NCI-H2196 treated with DMSO at 0.1 percent for 48 hours (cell line): ENCODE measurements around the gene HLX.

ENCODE experiments used
- DNase-seq: peaks from one replicate; lab custom pipeline; 2025; ENCODE audit not compliant: unreplicated experiment; lab: John Stamatoyannopoulos, UW

The HLX gene

DNA sequence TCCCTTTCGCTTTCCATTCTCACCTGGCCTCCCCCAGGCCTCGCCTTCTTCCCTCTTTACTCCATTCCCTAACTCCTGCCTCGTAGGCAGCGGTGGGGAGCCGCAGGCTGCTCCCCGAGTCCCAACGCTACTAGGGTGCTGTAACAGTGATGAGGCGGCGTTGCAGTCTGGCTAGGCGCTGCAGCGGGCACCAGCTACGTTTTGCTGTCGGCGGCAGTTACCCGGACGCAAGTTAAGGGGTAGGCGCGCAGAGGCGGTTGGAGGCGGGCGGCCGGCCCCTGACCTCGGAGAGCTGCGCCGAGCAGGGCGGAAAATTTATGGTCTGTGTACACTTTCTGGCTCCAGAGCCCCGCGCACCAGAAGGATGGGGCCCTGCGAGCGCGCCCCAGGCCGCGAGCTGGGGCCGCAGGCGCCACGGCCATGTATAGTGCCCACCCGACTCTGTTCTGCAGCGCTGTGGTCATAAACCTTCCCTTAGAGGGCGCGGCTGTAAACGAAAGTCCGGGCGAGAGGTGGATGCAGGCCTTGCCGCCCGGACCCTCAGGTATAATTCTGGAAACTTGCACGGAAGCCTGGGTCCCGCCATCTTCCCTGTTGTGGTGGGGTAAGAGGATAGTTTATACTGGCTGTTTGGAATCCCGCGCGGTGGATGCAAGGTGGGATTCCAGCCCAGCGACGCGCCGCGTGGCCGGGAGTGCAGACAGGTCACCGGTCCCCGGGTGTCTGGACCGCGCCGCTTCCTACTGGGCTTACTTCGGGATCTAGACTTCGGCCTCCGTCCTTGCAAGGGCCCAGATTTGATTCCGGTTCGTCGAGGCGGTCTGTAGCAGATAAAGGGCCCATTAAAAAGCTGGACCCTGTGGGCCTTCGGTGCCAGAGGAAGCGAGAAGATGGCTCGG lies 15.0 kb downstream of the HLX start:
- no peak for DNase-seq

GRCh38 chr1:220894924-220895256 lies 15.6 kb downstream of the HLX start:
- DNase-seq = no peak

DNA sequence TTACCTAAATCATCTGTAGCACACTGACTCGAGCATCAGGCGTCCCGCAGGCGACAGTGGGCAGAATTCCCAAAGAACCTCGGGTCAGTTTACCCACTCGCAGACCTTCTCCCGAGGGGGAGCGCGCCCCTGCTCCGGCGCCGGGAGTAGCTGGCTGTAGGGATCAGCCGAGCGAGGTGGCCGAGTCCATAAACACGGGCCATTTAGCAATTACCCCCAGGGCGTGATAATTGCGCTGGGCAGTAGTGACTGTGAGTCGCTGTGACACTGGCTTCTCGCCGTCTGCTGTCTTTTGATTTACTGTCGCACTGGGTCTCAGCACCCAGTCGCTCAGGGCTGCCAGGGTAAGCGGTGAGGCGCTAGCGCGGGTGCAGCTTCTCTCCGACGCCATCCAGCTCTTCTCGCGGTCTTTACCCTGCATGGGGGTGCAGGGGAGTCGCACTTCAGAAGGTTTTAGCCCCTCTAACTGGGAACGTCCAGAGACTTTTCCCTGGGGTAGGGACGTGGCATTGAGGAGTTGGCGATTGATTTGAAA lies 16.2 kb downstream of the HLX start:
- no peak for DNase-seq

DNA sequence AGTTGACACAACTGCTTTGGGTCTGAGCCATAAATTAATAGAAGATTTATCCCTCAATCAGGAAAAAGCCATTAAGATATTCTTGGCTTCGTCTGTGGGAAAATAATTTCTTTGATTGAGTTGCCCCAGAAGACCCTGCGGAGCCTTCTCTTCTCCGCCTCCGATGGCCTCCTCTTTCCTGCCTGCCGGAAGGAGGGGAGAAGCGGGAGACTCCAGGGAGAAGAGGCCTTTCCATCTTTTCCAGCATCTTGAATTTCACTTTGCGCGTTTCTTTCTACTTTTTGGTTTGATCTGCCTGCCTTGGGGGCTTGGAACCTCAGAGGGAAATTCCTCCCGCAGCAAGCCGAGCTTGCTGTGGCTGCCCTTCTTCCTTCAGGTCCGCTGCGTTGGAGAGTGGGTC lies 16.8 kb downstream of the HLX start:
- no peak for DNase-seq

- no peak for DNase-seq
Measured at GRCh38 chr1:220900842-220901241, 21.6 kb downstream of the HLX start.

DNA sequence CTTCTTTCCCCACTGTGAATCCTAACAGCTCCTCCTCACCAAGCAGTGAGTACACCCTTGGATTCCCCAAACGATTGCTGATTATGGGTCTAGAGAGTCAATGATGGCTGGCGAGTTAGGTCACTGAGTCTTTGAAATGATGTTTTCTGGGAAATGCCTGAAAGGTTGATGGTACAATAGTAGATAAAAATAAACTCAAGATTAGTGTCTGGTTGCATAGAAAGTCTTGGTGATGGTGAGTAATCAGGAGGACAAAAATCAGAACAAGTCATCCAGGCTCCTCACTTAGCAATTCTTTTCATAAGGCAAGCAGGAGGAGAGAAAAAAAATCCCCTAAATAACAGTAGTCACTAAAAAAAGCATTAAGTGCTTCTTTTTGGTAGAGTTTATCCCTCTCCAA lies 22.6 kb downstream of the HLX start:
- DNase-seq = no peak

GRCh38 chr1:220902916-220903315 lies 23.7 kb downstream of the HLX start:
- DNase-seq = no peak

- DNase-seq = no peak
Measured at GRCh38 chr1:220904876-220905275, 25.6 kb downstream of the HLX start.

DNA sequence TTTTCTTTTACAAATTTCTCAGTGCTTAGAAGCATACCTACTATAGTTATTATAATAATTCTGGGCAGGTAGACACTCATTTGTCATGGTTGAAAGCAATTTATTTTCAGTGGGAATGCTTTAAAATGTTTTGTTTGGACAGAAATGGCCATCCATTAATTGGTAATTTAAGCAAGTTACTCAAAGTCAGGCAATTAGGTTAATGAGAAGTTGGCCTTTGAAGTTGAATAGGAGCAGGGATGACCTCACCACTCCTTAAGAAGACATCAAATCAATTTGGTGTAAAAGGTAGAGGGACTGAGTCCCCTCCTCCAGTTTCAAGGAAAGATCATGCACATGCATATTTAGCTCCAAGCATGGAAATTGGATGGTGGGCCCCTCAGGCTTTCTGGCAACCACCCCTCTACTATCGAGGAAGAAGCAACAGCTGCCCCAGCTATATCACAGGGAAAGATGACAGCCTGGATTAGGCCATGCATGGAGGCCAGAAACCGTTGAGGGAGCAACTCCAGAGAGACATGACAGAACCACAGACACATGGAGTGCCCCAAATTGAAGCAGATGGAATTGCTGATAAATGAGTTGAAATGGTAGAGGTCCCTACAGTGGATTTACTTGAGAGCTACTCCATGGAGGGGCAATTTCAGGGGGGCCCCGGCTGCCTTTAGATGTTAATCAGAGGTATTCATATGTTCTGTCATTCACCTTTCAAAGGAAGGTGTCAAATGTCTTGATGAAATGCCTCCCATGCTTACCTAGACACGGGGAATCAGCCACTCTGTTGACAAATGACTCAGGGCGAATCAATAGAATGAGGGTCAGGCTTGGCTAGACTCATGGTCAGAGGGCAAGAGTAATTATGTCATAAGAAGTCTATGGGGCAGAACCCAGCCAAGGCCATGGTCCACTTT lies 26.7 kb downstream of the HLX start:
- no peak for DNase-seq

- no peak for DNase-seq
Measured at GRCh38 chr1:220906561-220907334, 27.5 kb downstream of the HLX start.

- no peak for DNase-seq
Measured at GRCh38 chr1:220908757-220909156, 29.5 kb downstream of the HLX start.

DNA sequence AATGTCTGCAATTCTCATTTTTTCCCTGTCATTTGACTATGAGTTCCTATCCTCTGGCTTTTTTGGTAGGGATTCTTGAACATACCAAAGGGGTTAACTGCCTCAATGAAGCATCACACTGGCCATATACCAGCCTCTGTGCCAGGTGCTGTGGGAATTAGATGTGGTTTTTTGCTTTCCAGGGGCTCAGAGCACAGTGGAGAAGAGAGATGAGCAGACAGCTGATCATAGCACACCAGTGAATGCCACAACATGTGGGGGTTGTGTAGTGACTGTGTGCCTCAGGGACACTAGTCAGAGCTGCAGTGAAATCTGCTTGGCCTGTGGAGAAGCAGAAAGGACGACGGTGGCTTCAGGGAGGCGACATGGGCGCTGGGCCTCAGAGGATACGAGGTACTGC lies 30.8 kb downstream of the HLX start:
- DNase-seq = no peak

GRCh38 chr1:220914283-220915116 lies 35.3 kb downstream of the HLX start:
- DNase-seq = no peak

DNA sequence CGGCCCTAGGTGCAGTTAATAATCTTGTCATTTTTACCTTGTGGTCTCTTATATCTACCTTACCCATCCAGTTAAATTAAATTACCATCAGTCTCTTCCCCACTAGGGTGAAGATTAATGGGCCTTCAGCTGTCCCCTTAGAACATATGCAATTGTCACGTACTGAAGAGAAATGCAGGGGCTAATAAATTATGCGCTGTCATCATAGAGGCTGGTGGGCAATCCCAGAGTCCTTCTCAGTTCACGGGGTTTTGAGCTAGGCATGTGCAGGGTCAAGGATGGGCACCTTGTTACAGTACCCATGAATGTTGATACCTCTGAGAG lies 35.8 kb downstream of the HLX start:
- no peak for DNase-seq

DNA sequence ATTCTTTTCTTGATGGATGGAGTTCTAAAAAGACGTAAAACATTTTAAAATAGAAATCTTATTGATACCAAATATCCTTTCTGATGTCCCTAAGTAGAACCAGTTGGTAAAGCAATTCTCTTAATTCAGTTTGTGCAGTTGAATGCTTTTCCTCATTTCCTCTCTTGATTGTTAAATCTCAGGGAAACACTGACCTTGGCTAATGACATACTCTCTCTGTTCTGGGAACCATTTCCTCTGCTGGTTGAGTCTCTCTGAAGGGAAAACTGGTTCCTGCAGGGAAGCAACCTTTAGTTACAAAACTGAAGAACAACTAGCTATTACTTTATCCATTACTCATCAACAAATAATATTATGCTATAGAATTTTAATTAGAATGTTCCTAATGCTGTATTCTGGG lies 36.7 kb downstream of the HLX start:
- DNase-seq = no peak

- DNase-seq = no peak
Measured at GRCh38 chr1:220917101-220917500, 37.9 kb downstream of the HLX start.

DNA sequence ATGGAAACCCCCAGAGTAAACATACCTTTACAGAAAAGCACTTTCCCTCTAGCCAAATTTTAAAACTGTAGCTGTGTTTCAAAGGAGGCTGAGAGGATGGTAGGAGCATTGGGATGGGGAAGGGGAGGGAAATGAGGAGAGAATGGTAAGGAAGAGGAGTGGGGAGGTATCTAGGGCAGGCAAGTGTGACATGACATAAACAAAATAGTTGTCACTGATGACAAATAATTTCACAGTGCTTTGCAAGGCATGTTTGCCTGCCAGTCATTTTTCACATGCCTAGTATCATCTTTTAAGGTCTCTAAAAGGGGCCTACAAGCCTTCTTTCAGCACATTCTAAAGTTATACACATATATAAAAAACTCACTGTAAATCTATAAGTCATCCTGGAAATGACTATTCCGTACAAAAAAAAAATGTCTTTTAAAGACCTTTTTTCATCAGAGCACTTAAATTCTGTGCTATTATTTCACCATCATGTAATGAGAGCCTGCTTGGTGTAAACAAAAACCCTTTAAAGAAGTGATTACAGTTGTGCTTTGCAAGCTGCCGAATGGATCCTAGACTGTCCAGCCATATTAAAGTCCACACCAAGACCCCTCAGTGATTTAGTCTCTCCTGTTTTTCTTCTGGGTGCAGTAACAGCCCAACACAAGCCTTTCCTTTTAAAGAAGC lies 38.4 kb downstream of the HLX start:
- DNase-seq = no peak

DNA sequence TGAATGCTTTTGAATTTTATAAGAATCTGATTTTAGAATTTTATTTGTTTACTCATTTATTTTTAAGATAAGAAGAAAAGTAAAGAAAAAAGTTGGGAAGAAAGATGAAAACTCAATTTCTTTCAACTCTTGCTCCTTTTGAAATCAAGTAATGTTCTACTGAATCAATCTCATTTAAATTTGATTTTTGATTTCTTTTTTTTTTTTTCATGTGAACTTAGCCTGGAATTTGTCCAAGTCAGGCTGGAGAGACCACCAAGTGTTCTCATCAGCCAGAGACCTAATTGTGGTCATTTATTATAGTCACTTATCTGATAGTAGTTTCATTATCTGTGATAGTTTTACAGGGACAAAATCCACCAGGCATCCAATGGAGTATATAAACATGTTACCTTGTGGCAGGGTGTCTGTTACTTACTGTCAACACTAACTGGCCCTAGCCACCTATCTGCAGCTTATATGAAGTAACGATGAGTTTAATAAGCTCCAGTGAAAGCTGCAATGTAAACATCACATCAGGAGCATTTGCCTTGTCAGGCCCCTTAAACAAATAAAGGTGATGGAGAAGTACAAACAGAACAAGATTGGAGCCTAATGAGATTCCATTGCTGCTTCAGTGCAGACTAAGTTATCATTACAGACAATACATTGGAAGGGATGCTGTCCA lies 39.2 kb downstream of the HLX start:
- no peak for DNase-seq

DNA sequence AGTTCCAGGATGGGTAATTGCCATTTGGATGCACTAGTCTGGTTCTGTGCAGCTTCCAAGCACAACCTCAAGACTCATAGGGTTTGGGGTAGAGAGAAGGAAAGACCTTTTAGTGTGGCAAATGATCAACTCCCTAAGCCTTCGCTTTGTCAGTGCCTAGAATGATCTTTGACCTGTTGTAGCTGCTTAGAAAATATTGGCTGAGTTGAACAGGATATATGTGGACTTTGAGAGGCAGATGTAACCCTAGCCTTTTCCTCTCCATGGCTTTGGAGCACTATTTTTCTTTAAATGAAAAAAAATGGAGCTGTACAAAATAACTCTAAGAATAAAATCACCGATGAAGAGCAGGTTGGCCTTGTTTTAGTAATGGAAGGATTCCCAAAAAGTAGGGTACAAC lies 41.7 kb downstream of the HLX start:
- DNase-seq = no peak
